H1 (cell line): ENCODE data around the gene SYNGR4. TPM values are rescaled to one million over a fixed set of nuclear protein-coding genes. Genes with fewer than 3 reads are reported as not detected.
A peak's percentile ranks its signal among the peaks of the same experiment; 100 is the strongest.

Experiments
- BACH1 ChIP-seq: IDR thresholded peaks from 2 replicates; pipeline ENCODE4 v1.6.1; 2012; ENCODE audit warnings: low read length, improper control_type of control experiment
- GTF2F1 ChIP-seq: IDR thresholded peaks from 2 replicates; pipeline ENCODE4 v1.6.1; 2012; ENCODE audit warnings: low read depth, low read length, improper control_type of control experiment, borderline replicate concordance
- HDAC2 ChIP-seq, 2 experiments: fragments of 300-600 bp in 1 of 2; sonication (generic) in 1 of 2; IDR thresholded peaks; 2 replicates each; pipeline ENCODE4 v1.6.1; 2011 to 2012; ENCODE audit warnings: low read depth in 2 of 2, low read length in 2 of 2, mild to moderate bottlenecking in 2 of 2, moderate library complexity in 2 of 2, borderline replicate concordance in 1 of 2, inconsistent platforms in 1 of 2
- PHF8 ChIP-seq: fragments of 200-600 bp; sonication (generic); conservative IDR thresholded peaks from 2 replicates; pipeline ENCODE4 v1.7.1; 2012; ENCODE audit warnings: low read depth, mild to moderate bottlenecking, inconsistent platforms, low read length, moderate library complexity
- POLR2A ChIP-seq, 2 experiments: IDR thresholded peaks; 1 replicate in 1 of 2; 2 replicates in 1 of 2; pipeline ENCODE4 v1.6.1; 2011; ENCODE audit warnings: low read depth in 2 of 2, low read length in 2 of 2, mild to moderate bottlenecking in 2 of 2; ENCODE audit errors: control extremely low read depth in 1 of 2
- RBBP5 ChIP-seq: IDR thresholded peaks from 2 replicates; pipeline ENCODE4 v1.7.1; 2012; ENCODE audit warnings: low read depth, mild to moderate bottlenecking, inconsistent platforms, low read length, moderate library complexity, borderline replicate concordance
- TAF1 ChIP-seq: IDR thresholded peaks from 2 replicates; pipeline ENCODE4 v1.6.1; 2011; ENCODE audit warnings: mild to moderate bottlenecking, low read depth, low read length
- polyA plus RNA-seq, 7 experiments: library from polyadenylated mRNA; depleted of rRNA in 3 of 7; stranded (reverse) in 5 of 7; unstranded in 2 of 7; fragments of >200 nt in 5 of 7; fragments of 200-250 nt in 2 of 7; gene quantifications; 1 replicate in 5 of 7; 2 replicates in 1 of 7; 4 replicates in 1 of 7; pipeline versions ENCODE4 v1.2.1 to v1.2.3, GENCODE V29; 2011 to 2013; ENCODE audit warnings: missing spikeins in 2 of 7, mixed read lengths in 2 of 7
- total RNA-seq: library from RNA; stranded (reverse); fragmentation: NEBNext Ultra II Directional; extraction: Animal tissue kit (Norgen Biotek cat#: 25700); gene quantifications from 2 replicates; pipeline ENCODE4 v1.2.1, GENCODE V29; 2021
- TF ChIP-seq, protein P1 (sequence below): fragments of 300-600 bp; sonication (generic); IDR thresholded peaks from 2 replicates; pipeline ENCODE4 v1.7.1; 2012; ENCODE audit warnings: low read length, moderate library complexity, mild to moderate bottlenecking, inconsistent platforms; ENCODE audit not compliant: insufficient replicate concordance
- TF ChIP-seq, protein P2 (sequence below): IDR thresholded peaks from 2 replicates; pipeline ENCODE4 v1.6.1; 2011; ENCODE audit warnings: low read depth, mild to moderate bottlenecking, low read length; ENCODE audit not compliant: insufficient read depth

Gene SYNGR4
- total and polyA plus RNA-seq, 2 of the 8 experiments (the other 6 are each of a cell fraction or from before 2014, with no cell fraction given) = 0.41 TPM; not detected in 1

GRCh38 chr19:48400018-48400742 lies 36.0 kb downstream of the SYNGR4 start (continued):
- TF ChIP-seq, protein P1, sequence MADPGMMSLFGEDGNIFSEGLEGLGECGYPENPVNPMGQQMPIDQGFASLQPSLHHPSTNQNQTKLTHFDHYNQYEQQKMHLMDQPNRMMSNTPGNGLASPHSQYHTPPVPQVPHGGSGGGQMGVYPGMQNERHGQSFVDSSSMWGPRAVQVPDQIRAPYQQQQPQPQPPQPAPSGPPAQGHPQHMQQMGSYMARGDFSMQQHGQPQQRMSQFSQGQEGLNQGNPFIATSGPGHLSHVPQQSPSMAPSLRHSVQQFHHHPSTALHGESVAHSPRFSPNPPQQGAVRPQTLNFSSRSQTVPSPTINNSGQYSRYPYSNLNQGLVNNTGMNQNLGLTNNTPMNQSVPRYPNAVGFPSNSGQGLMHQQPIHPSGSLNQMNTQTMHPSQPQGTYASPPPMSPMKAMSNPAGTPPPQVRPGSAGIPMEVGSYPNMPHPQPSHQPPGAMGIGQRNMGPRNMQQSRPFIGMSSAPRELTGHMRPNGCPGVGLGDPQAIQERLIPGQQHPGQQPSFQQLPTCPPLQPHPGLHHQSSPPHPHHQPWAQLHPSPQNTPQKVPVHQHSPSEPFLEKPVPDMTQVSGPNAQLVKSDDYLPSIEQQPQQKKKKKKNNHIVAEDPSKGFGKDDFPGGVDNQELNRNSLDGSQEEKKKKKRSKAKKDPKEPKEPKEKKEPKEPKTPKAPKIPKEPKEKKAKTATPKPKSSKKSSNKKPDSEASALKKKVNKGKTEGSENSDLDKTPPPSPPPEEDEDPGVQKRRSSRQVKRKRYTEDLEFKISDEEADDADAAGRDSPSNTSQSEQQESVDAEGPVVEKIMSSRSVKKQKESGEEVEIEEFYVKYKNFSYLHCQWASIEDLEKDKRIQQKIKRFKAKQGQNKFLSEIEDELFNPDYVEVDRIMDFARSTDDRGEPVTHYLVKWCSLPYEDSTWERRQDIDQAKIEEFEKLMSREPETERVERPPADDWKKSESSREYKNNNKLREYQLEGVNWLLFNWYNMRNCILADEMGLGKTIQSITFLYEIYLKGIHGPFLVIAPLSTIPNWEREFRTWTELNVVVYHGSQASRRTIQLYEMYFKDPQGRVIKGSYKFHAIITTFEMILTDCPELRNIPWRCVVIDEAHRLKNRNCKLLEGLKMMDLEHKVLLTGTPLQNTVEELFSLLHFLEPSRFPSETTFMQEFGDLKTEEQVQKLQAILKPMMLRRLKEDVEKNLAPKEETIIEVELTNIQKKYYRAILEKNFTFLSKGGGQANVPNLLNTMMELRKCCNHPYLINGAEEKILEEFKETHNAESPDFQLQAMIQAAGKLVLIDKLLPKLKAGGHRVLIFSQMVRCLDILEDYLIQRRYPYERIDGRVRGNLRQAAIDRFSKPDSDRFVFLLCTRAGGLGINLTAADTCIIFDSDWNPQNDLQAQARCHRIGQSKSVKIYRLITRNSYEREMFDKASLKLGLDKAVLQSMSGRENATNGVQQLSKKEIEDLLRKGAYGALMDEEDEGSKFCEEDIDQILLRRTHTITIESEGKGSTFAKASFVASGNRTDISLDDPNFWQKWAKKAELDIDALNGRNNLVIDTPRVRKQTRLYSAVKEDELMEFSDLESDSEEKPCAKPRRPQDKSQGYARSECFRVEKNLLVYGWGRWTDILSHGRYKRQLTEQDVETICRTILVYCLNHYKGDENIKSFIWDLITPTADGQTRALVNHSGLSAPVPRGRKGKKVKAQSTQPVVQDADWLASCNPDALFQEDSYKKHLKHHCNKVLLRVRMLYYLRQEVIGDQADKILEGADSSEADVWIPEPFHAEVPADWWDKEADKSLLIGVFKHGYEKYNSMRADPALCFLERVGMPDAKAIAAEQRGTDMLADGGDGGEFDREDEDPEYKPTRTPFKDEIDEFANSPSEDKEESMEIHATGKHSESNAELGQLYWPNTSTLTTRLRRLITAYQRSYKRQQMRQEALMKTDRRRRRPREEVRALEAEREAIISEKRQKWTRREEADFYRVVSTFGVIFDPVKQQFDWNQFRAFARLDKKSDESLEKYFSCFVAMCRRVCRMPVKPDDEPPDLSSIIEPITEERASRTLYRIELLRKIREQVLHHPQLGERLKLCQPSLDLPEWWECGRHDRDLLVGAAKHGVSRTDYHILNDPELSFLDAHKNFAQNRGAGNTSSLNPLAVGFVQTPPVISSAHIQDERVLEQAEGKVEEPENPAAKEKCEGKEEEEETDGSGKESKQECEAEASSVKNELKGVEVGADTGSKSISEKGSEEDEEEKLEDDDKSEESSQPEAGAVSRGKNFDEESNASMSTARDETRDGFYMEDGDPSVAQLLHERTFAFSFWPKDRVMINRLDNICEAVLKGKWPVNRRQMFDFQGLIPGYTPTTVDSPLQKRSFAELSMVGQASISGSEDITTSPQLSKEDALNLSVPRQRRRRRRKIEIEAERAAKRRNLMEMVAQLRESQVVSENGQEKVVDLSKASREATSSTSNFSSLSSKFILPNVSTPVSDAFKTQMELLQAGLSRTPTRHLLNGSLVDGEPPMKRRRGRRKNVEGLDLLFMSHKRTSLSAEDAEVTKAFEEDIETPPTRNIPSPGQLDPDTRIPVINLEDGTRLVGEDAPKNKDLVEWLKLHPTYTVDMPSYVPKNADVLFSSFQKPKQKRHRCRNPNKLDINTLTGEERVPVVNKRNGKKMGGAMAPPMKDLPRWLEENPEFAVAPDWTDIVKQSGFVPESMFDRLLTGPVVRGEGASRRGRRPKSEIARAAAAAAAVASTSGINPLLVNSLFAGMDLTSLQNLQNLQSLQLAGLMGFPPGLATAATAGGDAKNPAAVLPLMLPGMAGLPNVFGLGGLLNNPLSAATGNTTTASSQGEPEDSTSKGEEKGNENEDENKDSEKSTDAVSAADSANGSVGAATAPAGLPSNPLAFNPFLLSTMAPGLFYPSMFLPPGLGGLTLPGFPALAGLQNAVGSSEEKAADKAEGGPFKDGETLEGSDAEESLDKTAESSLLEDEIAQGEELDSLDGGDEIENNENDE = no peak
- no peak for TF ChIP-seq GTF2F1
- peak; percentile 56; the same call in 1 of the 2 replicates for TF ChIP-seq PHF8
- peak; percentile 68 to 84; a peak in 2 of 3 replicates for TF ChIP-seq POLR2A (IDR thresholded peaks at IDR 0.05; ENCODE audit: control extremely low read depth in 1 of 2, low read depth in 2 of 2, low read length in 2 of 2)
- TF ChIP-seq, protein P2, sequence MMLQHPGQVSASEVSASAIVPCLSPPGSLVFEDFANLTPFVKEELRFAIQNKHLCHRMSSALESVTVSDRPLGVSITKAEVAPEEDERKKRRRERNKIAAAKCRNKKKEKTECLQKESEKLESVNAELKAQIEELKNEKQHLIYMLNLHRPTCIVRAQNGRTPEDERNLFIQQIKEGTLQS = no peak
- no peak for TF ChIP-seq BACH1
- TF ChIP-seq RBBP5 = no peak; the same call in 1 of the 2 replicates
- TF ChIP-seq TAF1 = no peak
- TF ChIP-seq HDAC2 (IDR thresholded peaks at IDR 0.05; ENCODE audit: borderline replicate concordance in 1 of 2, low read depth in 2 of 2, low read length in 2 of 2) = no peak
- TF ChIP-seq, all 59 proteins: peak for 16
